Astrocyte of the cerebellum (primary cell): ENCODE data around the gene RBFOX1.

Experiments used
- DNase-seq: peaks from one replicate; pipeline ENCODE4 v3.0.0-alpha.2; 2011; ENCODE audit warnings: low read depth
- H3K4me3 ChIP-seq: 2 replicates; pipeline ENCODE4 v1.5.1; 2011; ENCODE audit warnings: mild to moderate bottlenecking, low read depth, low read length, moderate library complexity
- in situ Hi-C: cut with HindIII; loops from 2 replicates; pipeline ENCODE4 v1.10.0; 2017; ENCODE audit warnings: low sequenced_read_pairs
- TF ChIP-seq, protein P1 (sequence below): IDR thresholded peaks from 2 replicates; pipeline ENCODE4 v1.5.1; 2012; ENCODE audit warnings: low read length, low read depth, moderate library complexity, mild to moderate bottlenecking; ENCODE audit errors: missing control alignments

Gene RBFOX1

GRCh38 chr16:7624871-7625766, 292.5 kb downstream of the RBFOX1 start:
- no peak for DNase-seq
- TF ChIP-seq, protein P1, sequence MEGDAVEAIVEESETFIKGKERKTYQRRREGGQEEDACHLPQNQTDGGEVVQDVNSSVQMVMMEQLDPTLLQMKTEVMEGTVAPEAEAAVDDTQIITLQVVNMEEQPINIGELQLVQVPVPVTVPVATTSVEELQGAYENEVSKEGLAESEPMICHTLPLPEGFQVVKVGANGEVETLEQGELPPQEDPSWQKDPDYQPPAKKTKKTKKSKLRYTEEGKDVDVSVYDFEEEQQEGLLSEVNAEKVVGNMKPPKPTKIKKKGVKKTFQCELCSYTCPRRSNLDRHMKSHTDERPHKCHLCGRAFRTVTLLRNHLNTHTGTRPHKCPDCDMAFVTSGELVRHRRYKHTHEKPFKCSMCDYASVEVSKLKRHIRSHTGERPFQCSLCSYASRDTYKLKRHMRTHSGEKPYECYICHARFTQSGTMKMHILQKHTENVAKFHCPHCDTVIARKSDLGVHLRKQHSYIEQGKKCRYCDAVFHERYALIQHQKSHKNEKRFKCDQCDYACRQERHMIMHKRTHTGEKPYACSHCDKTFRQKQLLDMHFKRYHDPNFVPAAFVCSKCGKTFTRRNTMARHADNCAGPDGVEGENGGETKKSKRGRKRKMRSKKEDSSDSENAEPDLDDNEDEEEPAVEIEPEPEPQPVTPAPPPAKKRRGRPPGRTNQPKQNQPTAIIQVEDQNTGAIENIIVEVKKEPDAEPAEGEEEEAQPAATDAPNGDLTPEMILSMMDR: no peak
- H3K4me3 ChIP-seq: no peak overlapping the region
- in situ Hi-C loops: no loop called here

- no peak overlapping the region for H3K4me3 ChIP-seq
- no peak for DNase-seq
- TF ChIP-seq, protein P1: no peak
- in situ Hi-C loops: no loop called here
These were observed 296.3 kb downstream of the RBFOX1 start for GRCh38 chr16:7628981-7629380.

- TF ChIP-seq, protein P1: no peak
- no peak overlapping the region for H3K4me3 ChIP-seq
- DNase-seq: no peak
- in situ Hi-C loops: no loop called here
These were observed 296.9 kb downstream of the RBFOX1 start for GRCh38 chr16:7629571-7629970.

DNA sequence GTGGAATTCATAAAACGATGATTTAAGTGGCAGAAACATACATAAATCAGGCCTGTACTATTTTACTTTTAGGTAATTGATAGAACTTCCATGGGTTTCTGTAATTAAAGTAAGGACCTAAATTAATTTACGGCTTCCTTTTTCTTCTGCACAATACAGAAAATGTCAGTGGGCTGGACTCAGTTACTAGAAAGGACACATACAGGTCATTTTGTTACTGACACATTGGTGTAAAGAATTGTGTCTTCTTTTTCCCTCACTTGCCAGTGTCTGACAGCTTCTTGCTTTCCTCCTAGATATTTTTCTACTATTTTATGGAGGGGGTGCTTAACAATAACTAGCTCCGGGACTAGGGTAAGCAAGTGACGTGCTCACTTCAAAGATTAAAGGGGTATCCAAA, 304.8 kb downstream of the RBFOX1 start:
- no peak for DNase-seq
- in situ Hi-C loops: no loop called here
- TF ChIP-seq, protein P1: no peak
- no peak overlapping the region for H3K4me3 ChIP-seq

DNA sequence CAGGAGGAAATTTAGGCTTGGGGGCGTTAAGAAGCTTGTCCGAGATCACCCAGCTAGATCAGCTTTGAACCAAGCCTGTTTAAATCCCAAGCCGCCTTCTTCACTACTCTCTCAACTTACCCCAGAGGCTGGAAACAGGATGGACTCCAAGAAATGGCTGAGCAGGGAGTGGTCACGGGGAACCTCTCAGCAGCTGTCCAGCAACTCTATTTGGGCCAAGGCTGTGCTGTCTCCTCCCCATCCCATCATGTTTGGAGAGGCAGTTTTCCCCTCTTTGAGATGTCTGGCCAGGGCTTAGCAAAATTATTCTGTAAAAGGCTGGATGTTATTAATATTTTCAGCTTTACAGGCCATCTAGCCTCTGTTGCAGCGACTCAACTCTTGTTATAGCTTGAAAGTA, 305.7 kb downstream of the RBFOX1 start:
- in situ Hi-C loops: no loop called here
- TF ChIP-seq, protein P1: no peak
- H3K4me3 ChIP-seq: no peak overlapping the region
- DNase-seq: no peak

DNA sequence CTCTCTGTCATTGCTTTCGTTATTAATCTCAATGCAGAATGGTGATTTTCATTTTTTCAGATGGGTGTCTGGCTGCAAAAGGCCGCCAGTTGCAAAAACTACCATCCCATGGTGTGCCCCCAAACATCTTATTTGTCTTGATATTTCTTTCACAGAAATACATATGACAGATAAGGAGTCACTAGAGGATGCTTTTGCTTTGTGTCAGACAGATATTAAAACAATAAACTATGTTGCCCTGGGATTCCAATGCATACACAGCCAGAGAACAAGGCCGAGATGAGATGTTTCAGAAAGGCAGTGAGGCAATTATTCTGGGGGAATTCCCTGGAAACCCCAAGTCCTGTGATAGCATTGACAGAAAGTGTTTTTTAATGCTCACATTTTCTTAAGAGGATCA, 307.7 kb downstream of the RBFOX1 start:
- in situ Hi-C loops: no loop called here
- no peak overlapping the region for H3K4me3 ChIP-seq
- DNase-seq: no peak
- TF ChIP-seq, protein P1: no peak

- DNase-seq: no peak
- no peak overlapping the region for H3K4me3 ChIP-seq
- TF ChIP-seq, protein P1: no peak
- in situ Hi-C loops: no loop called here
These were observed 311.5 kb downstream of the RBFOX1 start for GRCh38 chr16:7644176-7644575.
